Neural crest cell (in vitro differentiated cells): ENCODE data around the gene LIPC. TPM values are rescaled to one million over a fixed set of nuclear protein-coding genes. Genes with fewer than 3 reads are reported as not detected.

Experiments
- DNase-seq: peaks from one replicate; pipeline ENCODE4 v3.0.0; 2021; ENCODE audit warnings: low read depth, mixed read lengths, low spot score
- H3K27ac Mint-ChIP-seq: one replicate; pipeline ENCODE4 v1.8.0; 2021; ENCODE audit warnings: mild to moderate bottlenecking, mixed read lengths; ENCODE audit not compliant: unreplicated experiment
- H3K27me3 Mint-ChIP-seq: 2 replicates; pipeline ENCODE4 v1.8.0; 2021; ENCODE audit warnings: low read depth, mild to moderate bottlenecking, mixed read lengths
- H3K36me3 Mint-ChIP-seq: 2 replicates; pipeline ENCODE4 v1.8.0; 2021; ENCODE audit warnings: low read depth, mild to moderate bottlenecking, mixed read lengths
- H3K4me1 Mint-ChIP-seq: 2 replicates; pipeline ENCODE4 v1.8.0; 2021; ENCODE audit warnings: mixed read lengths
- H3K4me3 Mint-ChIP-seq: one replicate; pipeline ENCODE4 v1.8.0; 2021; ENCODE audit warnings: mild to moderate bottlenecking, mixed read lengths
- H3K9me3 Mint-ChIP-seq: 2 replicates; pipeline ENCODE4 v1.8.0; 2021; ENCODE audit warnings: mixed read lengths
- CTCF ChIP-seq: fragments of 200-600 bp; sonication (generic); conservative IDR thresholded peaks from 2 replicates; pipeline ENCODE4 v1.5.0; 2021; ENCODE audit warnings: antibody characterized with exemption, mild to moderate bottlenecking
- total RNA-seq: library from RNA; stranded (reverse); gene quantifications from 2 replicates; pipeline ENCODE4 v1.2.1, GENCODE V29; 2021

The LIPC gene
- total RNA-seq, 1 donor from 2014 or later: not detected

- peaks cover 3% of the 10 kb centered on the region for H3K4me1 Mint-ChIP-seq
- no peaks in the 10 kb centered on the region for H3K9me3 Mint-ChIP-seq
- H3K27me3 Mint-ChIP-seq: no peaks in the 10 kb centered on the region
- TF ChIP-seq CTCF: no peak
- H3K4me3 Mint-ChIP-seq: no peak overlapping the region
- H3K27ac Mint-ChIP-seq: no peak overlapping the region
- no peak for DNase-seq
- H3K36me3 Mint-ChIP-seq: peaks cover 7% of the 10 kb centered on the region
Measured at GRCh38 chr15:58590926-58591325, 159.1 kb downstream of the LIPC start.

- H3K36me3 Mint-ChIP-seq: peaks cover 11% of the 10 kb centered on the region
- H3K4me1 Mint-ChIP-seq: peaks cover 3% of the 10 kb centered on the region
- DNase-seq: no peak
- no peaks in the 10 kb centered on the region for H3K9me3 Mint-ChIP-seq
- no peak for TF ChIP-seq CTCF
- no peak overlapping the region for H3K4me3 Mint-ChIP-seq
- H3K27me3 Mint-ChIP-seq: no peaks in the 10 kb centered on the region
- H3K27ac Mint-ChIP-seq: no peak overlapping the region
Measured at GRCh38 chr15:58593870-58594269, 162.1 kb downstream of the LIPC start.

- no peak overlapping the region for H3K4me3 Mint-ChIP-seq
- H3K36me3 Mint-ChIP-seq: peaks cover 16% of the 10 kb centered on the region
- H3K4me1 Mint-ChIP-seq: peaks cover 3% of the 10 kb centered on the region
- H3K9me3 Mint-ChIP-seq: no peaks in the 10 kb centered on the region
- no peak for TF ChIP-seq CTCF
- DNase-seq: no peak
- H3K27me3 Mint-ChIP-seq: no peaks in the 10 kb centered on the region
- H3K27ac Mint-ChIP-seq: no peak overlapping the region
Measured at GRCh38 chr15:58594898-58595297, 163.1 kb downstream of the LIPC start.

- no peak for TF ChIP-seq CTCF
- Mint-ChIP-seq H3K36me3 (peaks cover 16% of the 10 kb centered on the region), H3K4me3 (no peak overlapping the region), H3K4me1 (peaks cover 3% of the 10 kb centered on the region), H3K27me3 (no peaks in the 10 kb centered on the region), H3K27ac (no peak overlapping the region), H3K9me3 (no peaks in the 10 kb centered on the region)
- DNase-seq: no peak
Measured at GRCh38 chr15:58595516-58596263, 163.9 kb downstream of the LIPC start.

- Mint-ChIP-seq H3K9me3 (no peaks in the 10 kb centered on the region), H3K4me1 (no peaks in the 10 kb centered on the region), H3K36me3 (peaks cover 16% of the 10 kb centered on the region), H3K27me3 (no peaks in the 10 kb centered on the region), H3K27ac (no peak overlapping the region), H3K4me3 (no peak overlapping the region)
- no peak for TF ChIP-seq CTCF
- DNase-seq: no peak
Measured at GRCh38 chr15:58597943-58598828, 166.4 kb downstream of the LIPC start.
